ENCODE data around the gene TM9SF2. TPM values are rescaled to one million over a fixed set of nuclear protein-coding genes. Genes with fewer than 3 reads are reported as not detected.

The TM9SF2 gene
- total and polyA plus RNA-seq, 9 of the 15 experiments (the other 6 are each of a cell fraction or from before 2014, with no cell fraction given) = 23.3 to 83.2 (median 55.1) TPM

GRCh38 chr13:99498171-99499161 lies 2.8 kb upstream of the TM9SF2 start (continued):
- TF ChIP-seq ZBTB43 (CRISPR knock-in tag; IDR thresholded peaks at IDR 0.05) (no peak), TARDBP (IDR thresholded peaks at IDR 0.05) (no peak), TRIM24 (IDR thresholded peaks at IDR 0.05) (peak in 1 of 2 experiments; percentile 73; a peak in 2 of 4 replicates), PRPF4 (IDR thresholded peaks at IDR 0.05; ENCODE audit: insufficient read depth, low read depth, low read length, poor library complexity, severe bottlenecking) (no peak), POLR3A (IDR thresholded peaks at IDR 0.05; ENCODE audit: borderline replicate concordance, extremely low read depth, insufficient read depth, insufficient read length) (no peak), ZNF384 (IDR thresholded peaks at IDR 0.05; ENCODE audit: low read depth, low read length) (no peak), U2AF2 (optimal IDR thresholded peaks at IDR 0.05; ENCODE audit: low read depth, low read length) (no peak), HCFC1 (IDR thresholded peaks at IDR 0.05; ENCODE audit: low read depth, low read length) (peak; percentile 74), NCOA1 (IDR thresholded peaks at IDR 0.05; ENCODE audit: low read depth) (peak; percentile 85), ZNF76 (CRISPR knock-in tag; IDR thresholded peaks at IDR 0.05; ENCODE audit: borderline replicate concordance) (no peak), ZNF830 (CRISPR knock-in tag; IDR thresholded peaks at IDR 0.05) (no peak), HNRNPLL (IDR thresholded peaks at IDR 0.05; ENCODE audit: low read depth, low read length, poor library complexity, severe bottlenecking) (peak; percentile 24), HNRNPH1 (optimal IDR thresholded peaks at IDR 0.05; ENCODE audit: low read depth, low read length) (no peak), ZNF324 (CRISPR knock-in tag; IDR thresholded peaks at IDR 0.05) (no peak), EP300 (IDR thresholded peaks at IDR 0.05; ENCODE audit: low read length) (peak; percentile 44; the same call in 1 of the 2 replicates), MECOM (CRISPR knock-in tag; IDR thresholded peaks at IDR 0.05) (no peak), CREM (IDR thresholded peaks at IDR 0.05; ENCODE audit: low read depth) (peak; percentile 92)
- TF ChIP-seq, protein P1, sequence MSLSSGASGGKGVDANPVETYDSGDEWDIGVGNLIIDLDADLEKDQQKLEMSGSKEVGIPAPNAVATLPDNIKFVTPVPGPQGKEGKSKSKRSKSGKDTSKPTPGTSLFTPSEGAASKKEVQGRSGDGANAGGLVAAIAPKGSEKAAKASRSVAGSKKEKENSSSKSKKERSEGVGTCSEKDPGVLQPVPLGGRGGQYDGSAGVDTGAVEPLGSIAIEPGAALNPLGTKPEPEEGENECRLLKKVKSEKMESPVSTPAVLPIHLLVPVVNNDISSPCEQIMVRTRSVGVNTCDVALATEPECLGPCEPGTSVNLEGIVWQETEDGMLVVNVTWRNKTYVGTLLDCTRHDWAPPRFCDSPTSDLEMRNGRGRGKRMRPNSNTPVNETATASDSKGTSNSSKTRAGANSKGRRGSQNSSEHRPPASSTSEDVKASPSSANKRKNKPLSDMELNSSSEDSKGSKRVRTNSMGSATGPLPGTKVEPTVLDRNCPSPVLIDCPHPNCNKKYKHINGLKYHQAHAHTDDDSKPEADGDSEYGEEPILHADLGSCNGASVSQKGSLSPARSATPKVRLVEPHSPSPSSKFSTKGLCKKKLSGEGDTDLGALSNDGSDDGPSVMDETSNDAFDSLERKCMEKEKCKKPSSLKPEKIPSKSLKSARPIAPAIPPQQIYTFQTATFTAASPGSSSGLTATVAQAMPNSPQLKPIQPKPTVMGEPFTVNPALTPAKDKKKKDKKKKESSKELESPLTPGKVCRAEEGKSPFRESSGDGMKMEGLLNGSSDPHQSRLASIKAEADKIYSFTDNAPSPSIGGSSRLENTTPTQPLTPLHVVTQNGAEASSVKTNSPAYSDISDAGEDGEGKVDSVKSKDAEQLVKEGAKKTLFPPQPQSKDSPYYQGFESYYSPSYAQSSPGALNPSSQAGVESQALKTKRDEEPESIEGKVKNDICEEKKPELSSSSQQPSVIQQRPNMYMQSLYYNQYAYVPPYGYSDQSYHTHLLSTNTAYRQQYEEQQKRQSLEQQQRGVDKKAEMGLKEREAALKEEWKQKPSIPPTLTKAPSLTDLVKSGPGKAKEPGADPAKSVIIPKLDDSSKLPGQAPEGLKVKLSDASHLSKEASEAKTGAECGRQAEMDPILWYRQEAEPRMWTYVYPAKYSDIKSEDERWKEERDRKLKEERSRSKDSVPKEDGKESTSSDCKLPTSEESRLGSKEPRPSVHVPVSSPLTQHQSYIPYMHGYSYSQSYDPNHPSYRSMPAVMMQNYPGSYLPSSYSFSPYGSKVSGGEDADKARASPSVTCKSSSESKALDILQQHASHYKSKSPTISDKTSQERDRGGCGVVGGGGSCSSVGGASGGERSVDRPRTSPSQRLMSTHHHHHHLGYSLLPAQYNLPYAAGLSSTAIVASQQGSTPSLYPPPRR (CRISPR knock-in tag; IDR thresholded peaks at IDR 0.05; ENCODE audit: borderline replicate concordance) = no peak
- TF ChIP-seq, protein P2, sequence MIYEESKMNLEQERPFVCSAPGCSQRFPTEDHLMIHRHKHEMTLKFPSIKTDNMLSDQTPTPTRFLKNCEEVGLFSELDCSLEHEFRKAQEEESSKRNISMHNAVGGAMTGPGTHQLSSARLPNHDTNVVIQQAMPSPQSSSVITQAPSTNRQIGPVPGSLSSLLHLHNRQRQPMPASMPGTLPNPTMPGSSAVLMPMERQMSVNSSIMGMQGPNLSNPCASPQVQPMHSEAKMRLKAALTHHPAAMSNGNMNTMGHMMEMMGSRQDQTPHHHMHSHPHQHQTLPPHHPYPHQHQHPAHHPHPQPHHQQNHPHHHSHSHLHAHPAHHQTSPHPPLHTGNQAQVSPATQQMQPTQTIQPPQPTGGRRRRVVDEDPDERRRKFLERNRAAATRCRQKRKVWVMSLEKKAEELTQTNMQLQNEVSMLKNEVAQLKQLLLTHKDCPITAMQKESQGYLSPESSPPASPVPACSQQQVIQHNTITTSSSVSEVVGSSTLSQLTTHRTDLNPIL (CRISPR knock-in tag; IDR thresholded peaks at IDR 0.05) = no peak
